DMS79 treated with DMSO at 0.1 percent for 48 hours (cell line): ENCODE data around the gene RNF20.
"Not testable (repeated sequence)": the region's sequence is repeated elsewhere in the genome, so short reads cannot be mapped to it uniquely, and the experiment has no call there.

Experiments
- DNase-seq: peaks from one replicate; lab custom pipeline; 2025; lab: John Stamatoyannopoulos, UW

The RNF20 gene

GRCh38 chr9:101530076-101530711 lies 3.5 kb upstream of the RNF20 start:
- DNase-seq = peak; percentile 3

- no peak for DNase-seq
These were observed 2.7 kb downstream of the RNF20 start for GRCh38 chr9:101536351-101536750.

GRCh38 chr9:101536938-101537337 lies 3.3 kb downstream of the RNF20 start:
- no peak for DNase-seq

DNA sequence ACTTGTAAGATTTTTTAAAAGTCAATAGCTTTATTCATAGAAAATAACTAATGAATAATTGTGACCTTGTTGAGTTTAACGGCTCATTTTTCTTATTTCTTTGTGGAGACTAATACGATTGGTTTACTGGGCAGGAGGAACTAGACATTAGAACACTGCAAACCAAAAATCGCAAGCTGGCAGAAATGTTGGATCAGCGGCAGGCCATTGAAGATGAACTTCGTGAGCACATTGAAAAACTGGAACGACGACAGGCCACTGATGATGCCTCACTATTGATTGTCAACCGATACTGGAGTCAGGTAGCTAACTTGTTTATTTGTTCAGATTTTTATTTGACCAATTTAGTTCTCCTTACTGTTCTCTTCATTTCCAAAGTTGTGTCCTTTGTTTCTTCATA lies 6.4 kb downstream of the RNF20 start:
- DNase-seq = no peak

DNA sequence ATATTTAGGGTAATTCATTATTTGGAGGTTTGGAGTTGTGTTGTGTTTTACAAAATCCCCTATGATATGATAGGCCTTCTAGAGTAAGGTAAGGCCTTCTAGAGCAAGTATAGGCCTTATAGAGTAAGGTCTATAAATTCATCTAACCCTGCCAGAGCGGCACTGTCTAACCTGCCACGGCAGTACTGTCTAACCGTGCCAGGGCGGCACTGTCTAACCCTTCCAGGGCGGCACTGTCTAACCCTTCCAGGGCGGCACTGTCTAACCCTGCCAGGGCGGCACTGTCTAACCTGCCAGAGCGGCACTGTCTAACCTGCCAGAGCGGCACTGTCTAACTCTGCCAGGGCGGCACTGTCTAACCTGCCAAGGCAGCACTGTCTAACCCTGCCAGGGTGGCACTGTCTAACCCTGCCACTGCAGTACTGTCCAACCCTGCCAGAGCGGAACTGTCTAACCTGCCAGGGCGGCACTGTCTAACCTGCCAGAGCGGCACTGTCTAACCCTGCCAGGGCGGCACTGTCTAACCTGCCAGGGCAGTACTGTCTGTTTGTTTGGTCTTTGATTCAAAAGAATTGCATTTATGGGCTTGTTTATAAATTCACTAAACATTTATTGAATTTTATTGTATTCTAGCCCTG lies 9.6 kb downstream of the RNF20 start:
- DNase-seq = no peak

GRCh38 chr9:101549472-101550098 lies 15.9 kb downstream of the RNF20 start:
- DNase-seq = not testable (repeated sequence)

DNA sequence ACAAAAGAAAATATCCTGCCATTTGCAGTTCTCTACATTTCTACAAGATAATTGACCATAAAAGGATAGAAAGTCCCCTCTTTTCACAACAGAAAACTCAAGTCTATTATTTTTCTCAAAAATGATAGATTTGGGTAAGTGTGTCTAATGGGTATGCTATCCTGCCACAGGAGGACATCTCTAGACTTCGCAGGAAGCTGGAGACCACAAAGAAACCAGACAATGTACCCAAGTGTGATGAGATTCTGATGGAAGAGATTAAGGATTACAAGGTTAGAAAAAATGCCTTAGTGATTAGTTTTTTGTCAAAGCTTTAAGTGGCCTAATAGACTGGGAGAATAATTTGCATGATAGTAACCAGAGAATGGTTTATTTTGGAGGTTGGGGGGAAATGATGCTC lies 28.1 kb downstream of the RNF20 start:
- no peak for DNase-seq

DNA sequence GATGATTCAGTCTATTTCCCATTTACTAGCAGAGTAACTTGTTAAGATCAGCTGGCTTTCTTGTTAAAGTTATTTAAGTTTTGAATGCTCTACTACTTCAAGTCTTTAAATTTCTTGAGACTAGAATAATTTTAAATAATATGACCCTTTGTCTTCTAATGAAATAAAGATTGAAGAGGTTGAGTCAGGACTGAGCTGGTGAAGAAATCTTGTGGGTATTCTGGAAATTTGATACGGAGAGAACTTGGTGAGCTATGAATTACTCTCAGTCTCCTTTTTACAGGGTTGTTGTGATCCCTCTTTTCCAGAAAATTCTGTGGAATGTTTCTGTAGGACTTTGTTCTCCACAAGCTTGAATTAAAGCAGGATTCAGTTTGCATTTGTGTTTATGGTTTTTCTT lies 29.3 kb downstream of the RNF20 start:
- DNase-seq = no peak

DNA sequence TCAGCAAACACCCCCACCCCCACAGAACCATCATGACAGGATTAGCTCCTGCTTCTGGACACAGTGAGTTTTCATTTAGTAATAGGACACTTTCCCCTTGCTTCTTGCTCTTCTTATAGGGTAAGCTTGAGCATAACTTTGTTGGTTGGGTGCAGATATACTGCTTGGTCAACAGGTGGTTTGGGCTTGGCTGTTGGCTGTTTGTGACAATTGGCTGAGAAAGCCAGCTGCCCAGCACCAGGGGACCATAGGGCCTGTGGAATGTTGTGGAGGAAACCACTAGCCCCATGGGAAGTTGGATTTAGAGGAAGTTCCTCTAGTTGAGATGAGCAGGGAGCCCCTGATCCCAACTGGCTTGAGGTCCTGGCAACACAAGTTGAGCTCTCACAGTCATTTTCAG lies 30.6 kb downstream of the RNF20 start:
- DNase-seq = no peak

- DNase-seq = no peak
These were observed 33.5 kb downstream of the RNF20 start for GRCh38 chr9:101566904-101567724.

DNA sequence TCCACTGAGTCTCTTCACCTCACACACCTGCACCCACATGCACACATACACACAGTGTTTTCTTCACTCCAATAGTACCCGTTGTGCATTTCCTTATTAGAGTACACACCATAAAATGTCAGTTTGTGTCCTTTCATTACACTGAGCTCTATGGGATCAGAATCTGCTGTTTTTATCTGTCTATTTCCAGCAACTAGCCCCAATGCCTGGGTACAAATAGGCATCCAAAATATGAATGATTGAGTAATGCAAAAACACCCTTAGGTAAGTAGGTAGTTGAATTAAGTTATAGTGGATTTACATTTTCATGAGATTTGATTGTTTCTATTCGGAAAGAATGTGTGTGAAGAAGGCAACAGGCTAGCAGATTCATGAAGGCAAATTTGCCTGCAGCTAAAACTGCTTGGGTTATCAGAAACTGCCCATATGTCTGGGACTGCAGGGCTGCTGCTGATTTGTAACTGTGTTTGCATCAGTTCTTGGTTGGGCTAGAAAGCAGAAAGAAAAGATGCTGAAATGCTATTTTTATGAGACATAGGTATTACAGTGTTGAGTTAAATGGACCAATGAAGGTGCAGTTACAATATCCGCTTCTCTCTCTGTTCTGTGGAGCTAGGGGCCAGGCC lies 34.2 kb downstream of the RNF20 start:
- no peak for DNase-seq

- DNase-seq = no peak
These were observed 36.3 kb downstream of the RNF20 start for GRCh38 chr9:101569741-101570501.

DNA sequence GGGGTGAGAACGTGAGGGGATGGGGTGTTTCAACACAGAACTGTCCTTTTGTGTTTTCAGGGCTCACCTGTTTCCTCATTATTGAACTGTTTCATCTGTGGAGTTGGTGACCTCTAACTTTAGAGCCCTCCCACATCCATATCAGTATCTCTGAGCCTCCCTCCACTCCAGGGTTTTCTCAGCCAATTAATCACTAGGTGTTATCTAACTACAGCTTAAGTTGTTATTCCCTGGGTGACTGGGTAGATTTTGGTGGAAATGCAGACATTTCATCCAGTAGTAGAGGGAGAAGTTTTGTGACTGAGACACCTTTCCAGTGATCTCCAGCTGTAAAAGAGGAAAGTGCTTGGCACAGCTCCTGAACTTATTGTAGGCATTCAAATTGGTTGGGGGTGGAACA lies 37.5 kb downstream of the RNF20 start:
- no peak for DNase-seq

DNA sequence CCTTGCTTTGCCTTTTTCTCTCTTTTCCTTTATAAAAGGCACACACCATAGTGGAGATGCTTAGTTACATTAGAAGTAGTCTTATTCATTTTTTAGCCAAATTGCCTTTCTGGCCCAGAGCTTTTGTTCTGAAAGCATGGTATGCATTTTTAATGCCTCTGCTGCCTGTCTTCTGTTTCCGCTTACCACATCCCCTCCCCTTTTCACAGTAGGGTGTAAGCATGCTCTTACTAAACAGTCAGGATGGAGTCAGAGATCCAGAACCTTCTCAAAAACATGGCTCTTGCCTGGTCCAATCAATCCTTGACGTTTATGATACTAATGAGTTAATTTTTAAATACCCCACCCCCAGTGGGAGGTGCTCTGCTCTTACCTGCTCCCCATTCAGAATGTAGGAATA lies 38.7 kb downstream of the RNF20 start:
- no peak for DNase-seq

GRCh38 chr9:101574731-101575333 lies 41.2 kb downstream of the RNF20 start:
- DNase-seq = no peak

DNA sequence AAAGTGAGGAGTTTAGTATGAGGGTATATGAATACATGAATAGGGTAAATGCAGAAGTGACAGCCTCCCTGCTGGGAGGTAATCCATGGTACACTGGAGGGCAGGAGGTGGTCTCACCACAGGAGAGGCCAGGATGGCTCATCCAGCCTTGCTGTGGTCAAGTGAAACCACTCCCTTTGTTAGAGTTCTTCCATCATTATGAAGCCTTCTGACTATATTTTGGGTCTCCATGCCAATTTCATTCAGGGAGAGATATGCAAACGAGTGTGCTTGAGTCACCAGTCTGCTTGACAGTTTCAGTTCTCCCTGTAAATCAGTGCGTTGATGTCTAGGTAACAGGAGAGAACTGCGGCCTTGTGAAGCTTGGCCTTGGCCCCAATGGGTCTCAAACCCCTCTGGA lies 44.7 kb downstream of the RNF20 start:
- no peak for DNase-seq

- no peak for DNase-seq
These were observed 46.3 kb downstream of the RNF20 start for GRCh38 chr9:101579711-101580545.

- DNase-seq = no peak
These were observed 48.9 kb downstream of the RNF20 start for GRCh38 chr9:101582553-101582952.

DNA sequence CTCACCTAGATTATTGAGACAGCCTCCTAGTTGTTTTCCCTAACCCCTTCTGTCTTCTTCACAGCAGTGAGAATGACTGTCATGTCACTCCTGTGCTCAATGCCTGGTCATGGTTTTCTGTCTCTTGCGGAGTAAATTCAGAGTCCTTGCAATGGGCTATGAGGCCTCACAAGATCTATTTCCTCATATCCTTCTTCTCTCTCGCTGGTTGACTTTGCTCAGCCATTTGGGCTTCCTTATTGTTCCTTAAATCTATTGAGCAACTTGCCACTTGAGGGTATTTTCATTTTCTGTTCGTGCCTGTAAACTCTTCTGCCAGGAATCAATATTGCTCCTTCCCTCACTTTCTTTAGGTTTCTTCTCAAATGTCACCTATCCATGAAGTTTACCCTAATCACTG lies 52.1 kb downstream of the RNF20 start:
- DNase-seq = no peak

DNA sequence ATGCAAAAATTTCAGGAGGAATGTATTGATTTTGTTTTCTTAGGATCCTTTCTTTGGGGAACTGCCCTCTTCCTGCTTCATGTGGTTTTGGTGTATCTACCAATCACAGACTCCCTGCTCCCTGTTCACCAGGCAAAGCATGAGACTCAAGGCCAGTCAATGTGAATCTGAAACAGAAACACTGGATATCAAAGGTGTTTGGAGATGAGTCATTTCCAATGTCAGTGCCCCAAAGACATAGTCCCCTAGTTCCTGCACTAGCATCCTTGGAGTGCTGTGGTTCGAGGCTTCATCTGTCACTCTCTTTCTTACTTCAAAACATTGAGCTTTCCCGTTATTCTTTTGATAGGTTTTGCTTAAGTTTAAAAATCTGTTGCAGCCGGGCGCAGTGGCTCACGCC lies 53.0 kb downstream of the RNF20 start:
- no peak for DNase-seq
